Activated CD4-positive, alpha-beta T cell treated with anti-CD3 and anti-CD28 coated beads, Interleukin-2, amount 50 U/mL, for 16 hours (primary cell): Measurements from ENCODE around the gene CAMTA1.

ENCODE experiments used
- DNase-seq: peaks from one replicate; pipeline ENCODE4 v3.0.0-alpha.2; 2020

CAMTA1 gene

GRCh38 chr1:7385471-7386225 lies 600.4 kb downstream of the CAMTA1 start:
- no peak for DNase-seq

- no peak for DNase-seq
Measured at GRCh38 chr1:7386226-7387052, 601.2 kb downstream of the CAMTA1 start.

- DNase-seq = no peak
Measured at GRCh38 chr1:7387053-7387927, 602.0 kb downstream of the CAMTA1 start.

GRCh38 chr1:7388141-7388487 lies 602.9 kb downstream of the CAMTA1 start:
- no peak for DNase-seq

DNA sequence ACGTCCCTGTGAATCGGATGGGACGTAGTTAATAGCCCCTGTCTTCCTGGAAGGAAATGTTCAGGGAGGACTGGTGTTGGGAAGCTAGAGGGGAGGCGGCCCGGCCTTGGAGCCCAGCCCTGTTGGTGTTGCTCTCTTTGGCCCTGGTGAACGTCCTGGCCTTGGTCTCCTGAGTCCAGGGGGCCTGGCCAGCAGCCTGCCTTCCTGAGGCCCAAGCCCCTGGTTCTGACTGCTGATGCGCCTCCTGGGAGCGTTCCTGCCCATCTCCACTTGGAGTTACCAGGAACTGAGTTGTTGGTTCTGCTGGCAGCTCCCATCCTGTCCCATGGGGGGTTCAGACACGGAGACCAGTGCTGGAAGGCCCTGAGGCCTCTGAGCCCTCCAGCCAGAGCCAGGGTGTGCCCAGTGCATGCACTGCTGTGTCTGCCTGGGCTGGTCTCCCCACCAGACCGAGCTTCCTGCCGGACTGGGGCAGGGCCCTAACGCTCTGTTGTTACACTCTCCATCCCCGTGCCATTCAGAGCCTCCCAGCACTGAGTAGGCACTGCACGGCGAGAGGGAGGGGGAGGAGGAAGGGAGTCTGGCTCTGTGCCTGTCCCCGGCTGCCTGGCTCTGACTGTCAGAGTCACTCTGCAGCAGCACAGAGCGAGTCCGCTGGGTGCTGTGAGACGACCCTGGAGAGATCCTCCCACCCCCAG lies 603.4 kb downstream of the CAMTA1 start:
- DNase-seq = no peak

GRCh38 chr1:7389201-7389905 lies 604.1 kb downstream of the CAMTA1 start:
- no peak for DNase-seq

DNA sequence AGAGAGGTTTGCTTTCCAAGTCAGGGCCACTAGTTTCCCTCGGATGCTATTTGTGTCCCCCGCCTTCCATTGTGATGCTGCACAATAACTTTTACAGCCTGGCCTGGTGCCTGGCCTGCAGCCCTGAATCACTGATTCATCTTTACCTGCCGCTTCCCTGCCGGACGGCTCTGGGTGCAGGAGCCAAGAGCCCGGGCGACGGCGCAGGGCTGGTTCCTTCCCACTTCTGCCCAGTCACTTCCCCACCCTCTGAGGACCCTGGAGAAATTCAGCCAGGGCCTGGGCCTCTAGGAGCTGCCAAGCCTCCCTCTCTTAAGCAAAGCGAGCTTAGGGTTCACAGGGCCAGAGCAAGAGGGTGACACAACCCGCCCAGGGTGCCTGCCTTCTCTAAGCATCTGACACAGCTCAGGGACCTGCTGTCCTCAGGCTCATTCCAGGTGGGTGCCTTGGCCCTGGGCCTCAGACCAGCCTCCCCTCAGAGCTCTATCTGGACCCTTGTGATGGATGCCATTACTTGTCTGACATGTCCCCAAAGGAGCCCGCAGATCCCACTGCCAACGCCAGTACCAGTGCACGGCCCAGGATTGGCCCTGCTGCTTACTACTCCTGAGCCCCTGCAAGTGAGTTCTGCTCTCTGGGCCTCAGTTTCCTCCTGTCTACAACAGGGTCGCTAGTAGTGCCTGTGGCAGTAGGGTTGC lies 604.8 kb downstream of the CAMTA1 start:
- no peak for DNase-seq

- no peak for DNase-seq
Measured at GRCh38 chr1:7390604-7391000, 605.3 kb downstream of the CAMTA1 start.

DNA sequence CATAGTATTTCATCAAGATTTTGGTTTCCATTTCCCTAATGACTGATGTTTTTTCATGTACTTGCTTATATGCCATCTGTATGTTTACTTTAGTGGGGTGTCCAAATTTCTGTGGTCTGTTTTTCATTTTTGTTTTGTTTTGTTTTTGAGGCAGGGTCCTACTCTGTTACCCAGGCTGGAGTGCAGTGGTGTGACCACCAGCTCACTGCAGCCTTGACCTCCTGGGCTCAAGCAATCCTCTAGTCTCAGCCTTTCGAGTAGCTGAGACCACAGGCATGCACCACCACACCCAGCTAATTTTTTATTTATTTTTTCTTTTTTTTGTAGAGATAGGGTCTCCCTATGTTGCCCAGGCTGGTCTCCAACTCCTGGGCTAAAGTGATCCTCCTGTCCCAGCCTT lies 607.9 kb downstream of the CAMTA1 start:
- no peak for DNase-seq

DNA sequence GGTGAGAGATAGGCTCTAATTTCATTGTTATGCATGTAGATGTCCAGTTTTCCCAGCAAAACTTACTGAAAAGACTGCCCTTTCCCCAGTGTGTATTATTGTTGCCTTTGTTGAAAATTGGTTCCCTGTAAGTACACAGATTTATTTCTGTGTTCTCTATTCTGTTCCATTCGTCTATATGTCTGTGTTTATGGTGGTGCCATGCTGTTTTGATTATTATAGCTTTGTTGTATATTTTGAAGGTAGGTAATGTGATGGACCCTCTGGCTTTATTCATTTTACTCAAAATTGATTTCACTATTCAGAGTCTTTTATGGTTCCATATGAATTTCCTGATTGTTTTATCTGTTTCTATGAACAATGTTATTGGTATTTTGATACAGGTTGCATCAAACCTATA lies 610.0 kb downstream of the CAMTA1 start:
- DNase-seq = no peak

DNA sequence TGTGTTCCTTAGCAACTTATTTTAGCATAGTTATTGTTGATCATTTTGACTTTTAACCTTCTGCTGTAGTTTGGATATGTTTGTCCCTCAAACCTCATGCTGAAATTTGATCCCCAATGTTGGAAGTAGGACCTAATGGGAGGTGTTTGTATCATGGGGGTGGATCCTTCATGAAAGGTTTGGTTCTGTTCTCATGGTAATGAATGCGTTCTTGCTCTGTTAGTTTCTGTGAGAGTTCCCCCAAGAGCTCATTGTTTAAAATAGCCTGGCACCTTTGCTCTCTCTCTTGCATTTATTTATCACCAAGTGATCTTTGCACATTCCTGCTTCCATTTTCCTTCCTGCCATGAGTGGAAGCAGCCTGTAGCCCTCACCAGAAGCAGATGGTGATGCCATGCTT lies 613.7 kb downstream of the CAMTA1 start:
- DNase-seq = no peak

DNA sequence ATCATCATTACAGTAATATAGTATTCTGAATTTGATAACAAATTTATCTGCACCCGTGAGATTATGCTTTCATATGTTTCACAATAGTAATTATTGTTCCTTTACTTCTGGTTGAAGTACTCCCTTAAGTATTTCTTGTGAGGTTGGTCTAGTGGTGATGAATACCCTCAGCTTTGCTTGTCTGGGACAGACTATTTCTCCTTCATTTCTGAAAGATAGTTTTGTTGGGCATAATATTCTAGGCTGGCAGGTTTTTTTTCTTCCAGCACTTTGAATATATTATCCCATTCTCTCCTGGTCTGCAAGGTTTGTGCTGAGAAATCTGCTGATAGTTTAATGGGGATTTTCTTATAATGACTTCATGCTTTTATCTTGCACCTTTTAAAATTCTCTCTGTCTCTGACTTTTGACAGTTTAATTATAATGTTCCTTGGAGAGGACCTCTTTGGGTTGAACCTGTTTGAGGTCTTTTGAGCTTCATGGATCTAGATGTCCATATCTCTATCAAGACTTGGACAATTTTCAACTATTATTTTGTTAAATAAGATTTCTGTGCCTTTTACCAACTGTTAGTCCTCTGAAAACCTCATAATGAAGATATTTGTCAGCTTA lies 614.4 kb downstream of the CAMTA1 start:
- DNase-seq = no peak

DNA sequence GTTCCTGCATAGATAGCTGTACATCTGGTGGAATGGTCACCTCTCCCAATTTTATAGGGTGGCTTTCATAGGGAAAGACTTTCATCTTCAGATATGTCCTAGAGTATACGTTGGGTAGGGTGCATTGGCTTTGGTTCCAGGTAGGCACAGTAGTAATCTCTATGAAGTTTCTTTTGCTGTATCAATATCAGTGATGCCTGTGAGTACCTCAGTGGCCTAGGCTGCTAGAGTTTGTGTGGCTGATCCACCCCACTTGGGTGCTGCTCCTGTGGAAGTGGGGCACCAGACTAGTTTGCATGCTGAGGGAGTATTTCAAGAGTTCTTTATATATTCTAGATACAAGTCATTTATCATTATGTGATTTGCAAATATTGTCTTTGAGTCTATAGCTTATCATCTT lies 615.3 kb downstream of the CAMTA1 start:
- DNase-seq = no peak

DNA sequence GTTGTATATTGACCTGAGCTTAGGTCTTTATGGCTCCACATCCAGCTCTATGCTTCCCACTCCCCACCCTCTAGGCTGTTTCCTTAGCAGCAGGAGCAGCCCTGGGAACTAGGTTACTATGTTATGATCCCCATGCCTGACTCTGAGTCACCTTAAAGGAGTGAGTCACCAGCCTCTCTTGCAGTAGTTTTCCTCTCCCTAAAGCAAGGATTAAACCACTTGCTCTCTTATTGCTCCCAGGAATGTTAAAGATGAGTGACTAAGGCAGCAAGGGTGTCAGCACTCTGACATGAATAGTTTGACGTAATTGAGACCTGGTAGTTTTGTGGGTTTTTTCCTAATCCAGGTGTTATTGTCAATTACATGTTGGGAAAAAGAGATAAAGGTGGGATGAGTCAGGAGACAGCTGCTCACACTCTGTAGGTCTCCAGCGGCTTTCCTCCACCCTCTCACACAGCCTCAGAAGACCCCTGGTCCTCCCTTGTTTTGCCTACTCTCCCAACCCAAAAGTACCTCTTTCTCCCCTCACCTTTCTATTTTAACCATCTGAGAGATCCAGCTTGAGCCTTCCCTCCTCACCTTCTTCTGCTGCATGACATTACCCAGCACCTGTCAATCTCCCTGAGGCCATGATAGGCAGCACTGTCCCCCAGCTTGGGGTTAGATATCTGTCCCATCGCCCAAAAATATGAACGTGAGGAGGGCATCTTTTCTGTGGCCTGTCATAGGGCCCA lies 616.7 kb downstream of the CAMTA1 start:
- no peak for DNase-seq

DNA sequence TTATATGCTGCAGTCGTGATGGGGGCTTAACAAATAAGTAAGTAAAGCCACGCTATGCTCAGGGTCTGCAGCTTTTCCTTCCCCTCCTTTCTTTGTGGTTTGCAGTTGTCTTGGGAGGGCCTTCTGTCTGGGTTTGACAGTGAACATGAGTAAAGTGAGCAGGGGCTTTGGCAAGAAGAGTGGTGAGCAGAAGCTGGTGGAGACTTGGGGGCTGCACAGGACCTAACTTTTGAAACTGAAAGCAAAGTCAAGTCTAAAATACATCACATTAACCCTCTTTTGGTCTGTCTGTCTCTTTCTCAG lies 617.2 kb downstream of the CAMTA1 start:
- DNase-seq = no peak

DNA sequence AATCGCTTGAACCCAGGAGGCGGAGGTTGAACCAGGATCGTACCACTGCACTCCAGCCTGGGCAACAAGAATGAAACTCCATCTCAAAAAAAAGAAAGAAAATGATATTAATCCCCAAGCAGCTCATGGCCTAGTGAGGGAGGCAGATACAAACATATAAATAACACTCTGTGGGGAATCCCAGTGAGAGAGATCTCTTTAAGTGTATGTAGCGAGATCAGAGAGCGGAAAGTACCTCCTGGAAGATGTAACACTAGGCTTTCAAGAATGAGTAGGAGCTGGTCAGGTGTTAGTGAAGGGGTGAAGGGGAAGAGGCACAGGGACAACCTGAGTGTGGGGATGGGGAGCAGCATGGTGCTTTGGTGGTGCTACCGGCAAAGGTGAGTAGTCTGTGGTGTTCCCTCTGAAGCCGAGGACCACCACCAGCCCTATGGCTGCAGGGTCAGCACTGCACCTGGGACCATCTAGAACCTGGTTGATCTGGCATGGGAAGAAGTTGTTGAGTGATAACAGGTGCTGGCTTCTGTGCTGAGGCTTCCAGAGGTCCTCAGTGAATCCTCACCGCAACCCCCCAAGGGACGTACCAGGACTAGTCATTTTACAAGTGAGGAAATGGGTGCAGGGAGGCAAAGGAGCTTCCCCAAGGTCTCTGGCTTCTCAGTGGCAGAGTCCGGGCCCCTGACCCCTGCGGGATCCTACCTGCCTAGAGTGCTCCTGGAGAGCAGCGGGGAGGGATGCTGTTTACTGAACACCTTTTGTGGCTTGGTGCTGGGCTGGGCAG lies 618.2 kb downstream of the CAMTA1 start:
- DNase-seq = no peak

DNA sequence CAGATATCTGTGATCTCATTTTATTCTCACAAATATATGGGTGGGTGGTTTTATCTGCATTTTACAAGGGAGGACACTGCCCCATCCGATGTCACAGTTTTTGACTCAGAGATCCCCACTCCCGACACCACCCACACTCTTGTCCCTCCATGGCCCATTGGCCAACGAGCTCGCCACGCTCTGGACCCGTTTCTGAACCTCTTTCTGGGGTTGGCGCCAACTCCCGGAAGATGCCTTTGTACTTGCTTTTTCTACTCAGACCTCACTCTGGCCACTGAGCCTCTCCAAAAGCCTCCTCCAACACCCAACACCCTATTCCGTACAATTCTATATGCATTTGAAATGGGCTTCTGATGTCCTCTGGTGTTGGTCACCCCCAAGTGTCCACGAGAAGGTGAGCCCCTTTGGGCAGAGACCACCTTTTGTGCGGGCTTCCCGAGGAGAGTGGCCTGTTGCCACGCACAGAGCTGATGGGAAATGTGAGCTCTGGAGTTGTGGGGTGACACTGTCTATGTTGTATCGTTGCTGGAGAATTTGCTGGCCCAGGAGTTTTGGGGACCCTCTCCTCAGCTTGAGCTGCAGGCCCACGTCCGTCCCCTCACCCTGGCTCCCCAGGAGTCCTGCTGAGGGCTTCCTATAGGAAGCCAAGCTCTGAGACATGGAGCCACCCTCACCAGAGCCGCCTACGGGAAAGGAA lies 618.9 kb downstream of the CAMTA1 start:
- no peak for DNase-seq

DNA sequence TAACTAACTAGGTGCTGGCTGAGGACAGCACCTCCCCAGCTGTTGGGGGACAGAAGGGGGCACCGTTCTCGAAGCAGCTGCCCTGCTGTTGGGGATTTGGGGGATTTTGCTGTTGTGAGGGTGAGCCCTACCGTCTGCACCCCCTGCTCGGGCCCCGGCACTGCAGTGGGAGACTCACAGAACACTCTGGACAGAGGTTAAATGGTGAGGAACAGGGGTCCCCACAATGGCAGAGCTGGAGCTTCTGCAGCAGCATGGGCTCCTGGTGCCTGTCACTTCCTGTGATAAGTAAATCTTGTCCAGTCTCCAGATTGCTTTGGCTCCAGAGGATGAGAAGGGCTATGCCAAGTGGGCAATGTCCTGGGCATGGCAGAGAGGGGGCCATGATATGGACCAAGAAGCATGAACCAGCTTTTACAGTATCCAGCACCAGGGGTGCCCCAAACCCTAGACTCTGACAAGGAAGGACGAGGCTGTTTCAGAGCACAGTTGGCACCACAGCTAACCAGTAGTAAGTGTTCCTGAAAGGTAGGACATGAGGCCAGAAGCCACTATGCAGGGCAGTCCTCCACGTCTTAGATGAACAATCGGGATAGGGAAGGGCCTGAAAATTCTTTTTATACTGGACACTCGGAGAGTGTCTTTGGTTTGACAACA lies 620.7 kb downstream of the CAMTA1 start:
- DNase-seq = no peak
